K562 (cell line): ENCODE data around the gene BAIAP2. TPM values are rescaled to one million over a fixed set of nuclear protein-coding genes. Genes with fewer than 3 reads are reported as not detected.

ENCODE experiments used
- HDGF ChIP-seq: fragments of 450-650 bp; IDR thresholded peaks from 2 replicates; pipeline ENCODE4 v1.6.1; 2016
- HMBOX1 ChIP-seq: sonication (generic); IDR thresholded peaks from 2 replicates; pipeline ENCODE4 v1.6.1; 2016
- JUND ChIP-seq, 2 experiments: IDR thresholded peaks; 2 replicates in 1 of 2; 3 replicates in 1 of 2; pipeline ENCODE4 v1.6.1; 2011; ENCODE audit warnings: borderline replicate concordance in 2 of 2, low read depth in 2 of 2, low read length in 2 of 2, improper control_type of control experiment in 1 of 2, missing biosample characterization in 1 of 2, missing genetic modification characterization in 1 of 2, missing genetic modification reagents in 1 of 2
- MEIS2 ChIP-seq: fragments of 450-650 bp; IDR thresholded peaks from 2 replicates; pipeline ENCODE4 v1.6.1; 2014; ENCODE audit warnings: mild to moderate bottlenecking; ENCODE audit not compliant: partially characterized antibody
- UBTF ChIP-seq, 2 experiments: IDR thresholded peaks; 2 replicates each; pipeline ENCODE4 v1.6.1; 2012; ENCODE audit warnings: improper control_type of control experiment in 2 of 2, low read depth in 2 of 2, low read length in 2 of 2, borderline replicate concordance in 1 of 2
- ZNF263 ChIP-seq: sonication (generic); formaldehyde crosslinking; IDR thresholded peaks from 2 replicates; pipeline ENCODE4 v1.8.0; 2022; ENCODE audit warnings: mild to moderate bottlenecking, missing genetic modification reagents, borderline replicate concordance
- ZNF395 ChIP-seq: fragments of 200-800 bp; sonication (Bioruptor generic); IDR thresholded peaks from 2 replicates; pipeline ENCODE4 v1.6.1; 2017; ENCODE audit warnings: missing genetic modification characterization, missing compliant biosample characterization
- polyA plus RNA-seq, 8 experiments: library from polyadenylated mRNA; depleted of rRNA in 4 of 8; stranded (reverse) in 5 of 8; unstranded in 3 of 8; fragments of >200 nt; fragmentation: Nextera tagmentation in 2 of 8; fragmentation: Illumina TruSeq in 1 of 8; extraction: Ambion mirVana in 2 of 8; extraction: Trizol in 1 of 8; gene quantifications; 2 replicates each; pipeline versions ENCODE4 v1.2.1 to v1.2.3, GENCODE V29; 2011 to 2014; ENCODE audit warnings: inconsistent platforms in 1 of 8, missing spikeins in 1 of 8
- total RNA-seq, 7 experiments: library from RNA; depleted of rRNA in 6 of 7; stranded (reverse); fragments of >200 nt in 6 of 7; fragmentation: Illumina TruSeq in 2 of 7; extraction: Trizol in 2 of 7; gene quantifications; 2 replicates each; pipeline versions ENCODE4 v1.2.1 to v1.2.3, GENCODE V29; 2011 to 2021; ENCODE audit warnings: low replicate concordance in 1 of 7
- TF ChIP-seq, protein P1 (sequence below): fragments of 450-650 bp; IDR thresholded peaks from 2 replicates; pipeline ENCODE4 v1.6.1; 2017; ENCODE audit warnings: antibody characterized with exemption, mild to moderate bottlenecking

The BAIAP2 gene
- total and polyA plus RNA-seq, 9 of the 15 experiments (the other 6 are each of a cell fraction or from before 2014, with no cell fraction given) = 2.3 to 51.6 (median 18.4) TPM

DNA sequence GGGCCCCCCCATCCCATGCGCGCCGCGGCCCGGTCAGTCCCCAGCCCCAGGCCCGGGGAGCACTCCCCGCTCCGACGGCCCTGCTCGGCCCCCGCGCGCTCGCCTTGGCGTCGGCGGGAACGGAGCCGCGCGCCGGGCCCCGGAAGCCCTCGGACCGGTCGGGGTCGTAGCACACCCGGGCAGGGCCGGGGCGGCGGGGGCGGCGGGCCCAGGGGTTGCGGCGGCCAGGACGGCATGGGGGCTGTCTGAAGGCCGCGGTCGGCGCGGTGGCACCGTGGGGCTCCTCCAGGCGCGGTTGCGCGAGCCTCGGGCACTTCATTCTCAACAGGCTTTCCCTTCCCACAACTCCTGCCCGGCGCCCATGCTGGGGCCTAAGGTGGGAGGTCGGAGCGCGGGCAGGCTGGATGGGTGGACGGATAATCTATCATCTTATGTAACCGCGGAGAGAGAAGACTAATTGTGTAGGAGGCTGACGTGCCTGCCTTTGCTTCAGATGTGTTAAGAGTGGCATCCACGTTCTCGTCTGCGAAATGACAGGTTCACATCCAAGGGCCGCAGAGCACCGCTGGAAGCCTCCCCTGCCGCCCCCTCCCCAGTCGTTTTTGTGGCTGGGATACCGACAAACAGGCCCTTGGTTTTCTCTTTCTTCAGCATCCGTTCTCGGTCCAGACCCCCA lies 708 bp downstream of the BAIAP2 start (continued):
- TF ChIP-seq JUND (IDR thresholded peaks at IDR 0.05; ENCODE audit: borderline replicate concordance, low read depth, low read length) = 0 out of 2 replicates have a peak, but pooled peaks have one; percentile 12
- TF ChIP-seq JUND (tag; IDR thresholded peaks at IDR 0.05; ENCODE audit: borderline replicate concordance, low read depth, low read length) = no peak
- no peak for TF ChIP-seq HDGF
- TF ChIP-seq UBTF (IDR thresholded peaks at IDR 0.05; ENCODE audit: borderline replicate concordance in 1 of 2, low read depth in 2 of 2, low read length in 2 of 2) = peak in 1 of 2 experiments; percentile 27; a peak in 1 of 4 replicates
- TF ChIP-seq ZNF395 (CRISPR knock-in tag) = peak; percentile 85
- peak; percentile 81; the same call in 1 of the 2 replicates for TF ChIP-seq ZNF263 (CRISPR knock-in tag)
- peak; percentile 84 for TF ChIP-seq HMBOX1
- TF ChIP-seq, protein P1, sequence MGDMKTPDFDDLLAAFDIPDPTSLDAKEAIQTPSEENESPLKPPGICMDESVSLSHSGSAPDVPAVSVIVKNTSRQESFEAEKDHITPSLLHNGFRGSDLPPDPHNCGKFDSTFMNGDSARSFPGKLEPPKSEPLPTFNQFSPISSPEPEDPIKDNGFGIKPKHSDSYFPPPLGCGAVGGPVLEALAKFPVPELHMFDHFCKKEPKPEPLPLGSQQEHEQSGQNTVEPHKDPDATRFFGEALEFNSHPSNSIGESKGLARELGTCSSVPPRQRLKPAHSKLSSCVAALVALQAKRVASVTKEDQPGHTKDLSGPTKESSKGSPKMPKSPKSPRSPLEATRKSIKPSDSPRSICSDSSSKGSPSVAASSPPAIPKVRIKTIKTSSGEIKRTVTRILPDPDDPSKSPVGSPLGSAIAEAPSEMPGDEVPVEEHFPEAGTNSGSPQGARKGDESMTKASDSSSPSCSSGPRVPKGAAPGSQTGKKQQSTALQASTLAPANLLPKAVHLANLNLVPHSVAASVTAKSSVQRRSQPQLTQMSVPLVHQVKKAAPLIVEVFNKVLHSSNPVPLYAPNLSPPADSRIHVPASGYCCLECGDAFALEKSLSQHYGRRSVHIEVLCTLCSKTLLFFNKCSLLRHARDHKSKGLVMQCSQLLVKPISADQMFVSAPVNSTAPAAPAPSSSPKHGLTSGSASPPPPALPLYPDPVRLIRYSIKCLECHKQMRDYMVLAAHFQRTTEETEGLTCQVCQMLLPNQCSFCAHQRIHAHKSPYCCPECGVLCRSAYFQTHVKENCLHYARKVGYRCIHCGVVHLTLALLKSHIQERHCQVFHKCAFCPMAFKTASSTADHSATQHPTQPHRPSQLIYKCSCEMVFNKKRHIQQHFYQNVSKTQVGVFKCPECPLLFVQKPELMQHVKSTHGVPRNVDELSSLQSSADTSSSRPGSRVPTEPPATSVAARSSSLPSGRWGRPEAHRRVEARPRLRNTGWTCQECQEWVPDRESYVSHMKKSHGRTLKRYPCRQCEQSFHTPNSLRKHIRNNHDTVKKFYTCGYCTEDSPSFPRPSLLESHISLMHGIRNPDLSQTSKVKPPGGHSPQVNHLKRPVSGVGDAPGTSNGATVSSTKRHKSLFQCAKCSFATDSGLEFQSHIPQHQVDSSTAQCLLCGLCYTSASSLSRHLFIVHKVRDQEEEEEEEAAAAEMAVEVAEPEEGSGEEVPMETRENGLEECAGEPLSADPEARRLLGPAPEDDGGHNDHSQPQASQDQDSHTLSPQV = 0 out of 2 replicates have a peak, but pooled peaks have one; percentile 24
- TF ChIP-seq MEIS2 = peak; percentile 69
